MM.1S (cell line): ENCODE measurements around the gene CLIP4.

Experiments used
- DNase-seq: peaks from one replicate; pipeline ENCODE4 v3.0.0-alpha.2; 2015
- H2AFZ ChIP-seq: fragments of 300-600 bp; sonication (generic); 2 replicates; pipeline ENCODE4 v1.6.0; 2016; ENCODE audit warnings: antibody characterized with exemption, low read length
- H3F3A ChIP-seq: fragments of 300-600 bp; sonication (generic); 2 replicates; pipeline ENCODE4 v1.6.1; 2016; ENCODE audit warnings: mild to moderate bottlenecking, antibody characterized with exemption, low read length, moderate library complexity, mixed read lengths; ENCODE audit not compliant: insufficient read depth
- H3K27ac ChIP-seq: fragments of 300-600 bp; sonication (generic); 2 replicates; pipeline ENCODE4 v1.5.1; 2016; ENCODE audit warnings: mild to moderate bottlenecking, low read length
- H3K27me3 ChIP-seq: fragments of 300-600 bp; sonication (generic); replicated peaks from 2 replicates; pipeline ENCODE4 v1.6.0; 2016; ENCODE audit warnings: low read length; ENCODE audit not compliant: insufficient read depth
- H3K36me3 ChIP-seq: fragments of 300-600 bp; sonication (generic); replicated peaks from 2 replicates; pipeline ENCODE4 v1.6.1; 2016; ENCODE audit warnings: mild to moderate bottlenecking, low read length, mixed read lengths; ENCODE audit not compliant: insufficient read depth
- H3K4me1 ChIP-seq: fragments of 300-600 bp; sonication (generic); 2 replicates; pipeline ENCODE4 v1.6.1; 2016; ENCODE audit warnings: low read length, mixed read lengths
- H3K4me2 ChIP-seq: fragments of 300-600 bp; sonication (generic); 2 replicates; pipeline ENCODE4 v1.6.0; 2016; ENCODE audit warnings: low read depth, low read length
- H3K4me3 ChIP-seq: fragments of 300-600 bp; sonication (generic); 2 replicates; pipeline ENCODE4 v1.5.1; 2016; ENCODE audit warnings: low read length, mixed read lengths
- H3K79me2 ChIP-seq: fragments of 300-600 bp; sonication (generic); 2 replicates; pipeline ENCODE4 v1.6.1; 2016; ENCODE audit warnings: mixed run types, low read length, mixed read lengths
- H3K9ac ChIP-seq: fragments of 300-600 bp; sonication (generic); 2 replicates; pipeline ENCODE4 v1.6.1; 2016; ENCODE audit warnings: low read length, mixed read lengths
- H3K9me2 ChIP-seq: fragments of 300-600 bp; sonication (generic); replicated peaks from 2 replicates; pipeline ENCODE4 v1.6.1; 2016; ENCODE audit warnings: mild to moderate bottlenecking, low read length, mixed read lengths; ENCODE audit not compliant: insufficient read depth
- H3K9me3 ChIP-seq: fragments of 300-600 bp; sonication (generic); replicated peaks from 2 replicates; pipeline ENCODE4 v1.6.1; 2016; ENCODE audit warnings: mild to moderate bottlenecking, low read length, mixed read lengths; ENCODE audit not compliant: insufficient read depth
- H4K20me1 ChIP-seq: fragments of 300-600 bp; sonication (generic); 2 replicates; pipeline ENCODE4 v1.6.1; 2016; ENCODE audit warnings: mild to moderate bottlenecking, low read length, moderate library complexity, mixed read lengths; ENCODE audit not compliant: insufficient read depth
- EZH2 ChIP-seq: fragments of 300-600 bp; sonication (generic); optimal IDR thresholded peaks from 2 replicates; pipeline ENCODE3; 2017; ENCODE audit warnings: low read depth, mild to moderate bottlenecking, antibody characterized with exemption, low read length, mixed read lengths
- EZH2phosphoT487 ChIP-seq: fragments of 300-600 bp; sonication (generic); IDR thresholded peaks from 2 replicates; pipeline ENCODE4 v1.6.1; 2018; ENCODE audit warnings: antibody characterized with exemption, low read length
- TF ChIP-seq, protein P1 (sequence below): fragments of 300-600 bp; sonication (generic); IDR thresholded peaks from 2 replicates; pipeline ENCODE4 v1.5.1; 2016; ENCODE audit warnings: antibody characterized with exemption, low read length, mixed read lengths

The CLIP4 gene

DNA sequence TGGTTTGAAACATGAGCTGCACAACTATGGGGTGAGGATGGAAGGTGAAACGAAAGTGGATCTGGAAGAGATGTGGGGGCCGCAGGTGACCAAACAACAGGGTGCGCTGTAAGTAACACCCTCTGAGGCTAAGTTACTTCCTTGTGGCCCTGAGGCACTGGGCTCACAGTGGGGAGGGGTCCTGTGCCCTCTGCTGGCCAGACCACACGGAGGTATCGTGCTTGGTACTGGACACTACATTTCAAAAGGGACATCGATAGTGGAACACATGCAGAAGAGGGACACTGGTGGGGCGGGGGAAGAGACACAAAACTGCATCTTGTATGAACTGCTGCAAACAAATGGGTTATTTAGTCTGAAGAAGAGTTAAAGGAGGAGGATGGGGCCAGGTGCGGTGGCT, 110.6 kb downstream of the CLIP4 start:
- no peak for DNase-seq
- no peak overlapping the region for H3K9ac ChIP-seq
- H3K79me2 ChIP-seq: no peaks in the 10 kb centered on the region
- H4K20me1 ChIP-seq: no peaks in the 10 kb centered on the region
- no peak overlapping the region for H3K4me3 ChIP-seq
- H3K27ac ChIP-seq: no peak overlapping the region
- H2AFZ ChIP-seq: no peak overlapping the region
- H3K4me2 ChIP-seq: no peak overlapping the region
- H3K27me3 ChIP-seq: no peaks in the 10 kb centered on the region; the same call in 1 of the 2 replicates
- no peaks in the 10 kb centered on the region for H3K36me3 ChIP-seq
- H3K4me1 ChIP-seq: no peaks in the 10 kb centered on the region
- H3F3A ChIP-seq: no peaks in the 10 kb centered on the region
- no peaks in the 10 kb centered on the region for H3K9me2 ChIP-seq
- H3K9me3 ChIP-seq: no peaks in the 10 kb centered on the region
- no peak for TF ChIP-seq EZH2
- no peak for TF ChIP-seq EZH2phosphoT487
- TF ChIP-seq, protein P1, sequence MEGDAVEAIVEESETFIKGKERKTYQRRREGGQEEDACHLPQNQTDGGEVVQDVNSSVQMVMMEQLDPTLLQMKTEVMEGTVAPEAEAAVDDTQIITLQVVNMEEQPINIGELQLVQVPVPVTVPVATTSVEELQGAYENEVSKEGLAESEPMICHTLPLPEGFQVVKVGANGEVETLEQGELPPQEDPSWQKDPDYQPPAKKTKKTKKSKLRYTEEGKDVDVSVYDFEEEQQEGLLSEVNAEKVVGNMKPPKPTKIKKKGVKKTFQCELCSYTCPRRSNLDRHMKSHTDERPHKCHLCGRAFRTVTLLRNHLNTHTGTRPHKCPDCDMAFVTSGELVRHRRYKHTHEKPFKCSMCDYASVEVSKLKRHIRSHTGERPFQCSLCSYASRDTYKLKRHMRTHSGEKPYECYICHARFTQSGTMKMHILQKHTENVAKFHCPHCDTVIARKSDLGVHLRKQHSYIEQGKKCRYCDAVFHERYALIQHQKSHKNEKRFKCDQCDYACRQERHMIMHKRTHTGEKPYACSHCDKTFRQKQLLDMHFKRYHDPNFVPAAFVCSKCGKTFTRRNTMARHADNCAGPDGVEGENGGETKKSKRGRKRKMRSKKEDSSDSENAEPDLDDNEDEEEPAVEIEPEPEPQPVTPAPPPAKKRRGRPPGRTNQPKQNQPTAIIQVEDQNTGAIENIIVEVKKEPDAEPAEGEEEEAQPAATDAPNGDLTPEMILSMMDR: no peak

GRCh38 chr2:29226375-29226774, 111.2 kb downstream of the CLIP4 start:
- no peaks in the 10 kb centered on the region for H3K79me2 ChIP-seq
- no peak for DNase-seq
- no peaks in the 10 kb centered on the region for H3K4me1 ChIP-seq
- H3K36me3 ChIP-seq: no peaks in the 10 kb centered on the region
- no peak overlapping the region for H2AFZ ChIP-seq
- no peak overlapping the region for H3K9ac ChIP-seq
- H3K4me3 ChIP-seq: no peak overlapping the region
- no peaks in the 10 kb centered on the region for H3K9me2 ChIP-seq
- no peak for TF ChIP-seq EZH2
- TF ChIP-seq EZH2phosphoT487: no peak
- TF ChIP-seq, protein P1: no peak
- H4K20me1 ChIP-seq: no peaks in the 10 kb centered on the region
- no peaks in the 10 kb centered on the region for H3K9me3 ChIP-seq
- no peak overlapping the region for H3K27ac ChIP-seq
- no peaks in the 10 kb centered on the region for H3F3A ChIP-seq
- no peak overlapping the region for H3K4me2 ChIP-seq
- H3K27me3 ChIP-seq: no peaks in the 10 kb centered on the region; the same call in 1 of the 2 replicates

DNA sequence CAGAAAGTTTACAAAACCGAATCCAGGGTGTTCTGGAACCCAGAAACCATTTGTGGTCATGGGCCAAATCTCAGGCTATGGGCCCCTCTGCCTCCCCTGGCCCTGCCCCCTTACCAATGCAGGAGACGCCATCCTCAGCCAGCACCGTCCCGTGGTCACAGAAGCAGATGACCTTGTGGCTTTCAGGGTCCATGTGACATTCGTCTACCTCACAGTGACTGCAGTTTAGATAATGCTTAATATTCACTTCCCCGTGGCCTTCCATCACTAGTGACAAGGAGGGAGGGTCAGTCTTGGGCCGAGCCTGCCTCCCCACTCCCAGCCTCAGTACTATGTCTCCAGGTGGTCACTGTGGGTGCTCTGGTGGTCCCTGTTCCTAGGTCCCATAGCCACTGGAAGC, 111.6 kb downstream of the CLIP4 start:
- H3K36me3 ChIP-seq: no peaks in the 10 kb centered on the region
- H2AFZ ChIP-seq: no peak overlapping the region
- H3K9me3 ChIP-seq: no peaks in the 10 kb centered on the region
- H3K9ac ChIP-seq: no peak overlapping the region
- H3K27ac ChIP-seq: no peak overlapping the region
- H3K9me2 ChIP-seq: no peaks in the 10 kb centered on the region
- no peak for DNase-seq
- no peaks in the 10 kb centered on the region; the same call in 1 of the 2 replicates for H3K27me3 ChIP-seq
- no peak overlapping the region for H3K4me2 ChIP-seq
- no peaks in the 10 kb centered on the region for H3F3A ChIP-seq
- H3K4me3 ChIP-seq: no peak overlapping the region
- TF ChIP-seq EZH2phosphoT487 (no peak), EZH2 (no peak)
- TF ChIP-seq, protein P1: no peak
- H3K79me2 ChIP-seq: no peaks in the 10 kb centered on the region
- H4K20me1 ChIP-seq: no peaks in the 10 kb centered on the region
- no peaks in the 10 kb centered on the region for H3K4me1 ChIP-seq
